ENCODE data around the gene PTPRJ.
"Not testable (repeated sequence)": the region's sequence is repeated elsewhere in the genome, so short reads cannot be mapped to it uniquely, and the experiment has no call there.

PTPRJ gene

DNA sequence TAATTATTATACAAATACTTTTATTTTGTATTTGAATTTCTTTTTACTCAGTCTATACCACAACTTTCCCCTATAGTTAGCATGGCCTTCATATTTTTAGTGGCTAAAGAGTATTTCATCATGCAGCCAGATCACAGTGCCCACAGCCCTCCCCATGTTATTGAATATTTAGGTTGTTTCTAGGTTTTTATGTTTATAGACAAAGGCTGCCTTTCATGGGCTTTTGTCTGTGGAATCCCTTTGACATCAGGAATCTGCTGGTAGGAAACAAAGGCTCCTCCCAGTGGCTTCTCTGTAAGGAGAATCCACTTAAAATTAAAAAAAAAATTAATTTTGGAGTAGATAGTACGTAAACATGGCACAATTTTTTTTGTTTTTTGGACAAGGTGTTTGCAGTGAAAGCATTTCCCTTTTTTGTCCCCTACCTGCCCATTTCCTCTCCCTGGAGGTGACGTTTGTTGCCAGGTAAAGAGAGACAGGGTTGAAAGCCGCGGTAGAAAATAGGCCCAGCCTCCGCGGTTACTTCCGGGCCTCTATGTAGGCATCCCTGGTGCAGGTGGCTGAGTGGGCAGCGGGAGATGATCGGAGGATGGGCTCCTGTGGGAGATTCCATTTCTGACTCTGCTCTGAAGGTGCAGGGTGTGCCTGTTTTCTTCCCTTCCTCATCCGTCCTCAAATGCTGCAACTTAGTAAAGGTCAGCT, 154.0 kb downstream of the PTPRJ start:
- TF ChIP-seq, protein P1, sequence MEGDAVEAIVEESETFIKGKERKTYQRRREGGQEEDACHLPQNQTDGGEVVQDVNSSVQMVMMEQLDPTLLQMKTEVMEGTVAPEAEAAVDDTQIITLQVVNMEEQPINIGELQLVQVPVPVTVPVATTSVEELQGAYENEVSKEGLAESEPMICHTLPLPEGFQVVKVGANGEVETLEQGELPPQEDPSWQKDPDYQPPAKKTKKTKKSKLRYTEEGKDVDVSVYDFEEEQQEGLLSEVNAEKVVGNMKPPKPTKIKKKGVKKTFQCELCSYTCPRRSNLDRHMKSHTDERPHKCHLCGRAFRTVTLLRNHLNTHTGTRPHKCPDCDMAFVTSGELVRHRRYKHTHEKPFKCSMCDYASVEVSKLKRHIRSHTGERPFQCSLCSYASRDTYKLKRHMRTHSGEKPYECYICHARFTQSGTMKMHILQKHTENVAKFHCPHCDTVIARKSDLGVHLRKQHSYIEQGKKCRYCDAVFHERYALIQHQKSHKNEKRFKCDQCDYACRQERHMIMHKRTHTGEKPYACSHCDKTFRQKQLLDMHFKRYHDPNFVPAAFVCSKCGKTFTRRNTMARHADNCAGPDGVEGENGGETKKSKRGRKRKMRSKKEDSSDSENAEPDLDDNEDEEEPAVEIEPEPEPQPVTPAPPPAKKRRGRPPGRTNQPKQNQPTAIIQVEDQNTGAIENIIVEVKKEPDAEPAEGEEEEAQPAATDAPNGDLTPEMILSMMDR (IDR thresholded peaks at IDR 0.05; ENCODE audit: low read depth, low read length), result no peak
- no peak for DNase-seq (ENCODE audit: low read depth, low spot score)
- H3K4me3 ChIP-seq (ENCODE audit: low read depth, low read length), result no peak overlapping the region
- in situ Hi-C loops (cut with HindIII; ENCODE audit: low sequenced_read_pairs), result no loop called here

GRCh38 chr11:48138222-48138621, 157.9 kb downstream of the PTPRJ start:
- no peak for DNase-seq (ENCODE audit: low read depth, low spot score)
- in situ Hi-C loops (cut with HindIII; ENCODE audit: low sequenced_read_pairs), result no loop called here
- TF ChIP-seq, protein P1 (IDR thresholded peaks at IDR 0.05; ENCODE audit: low read depth, low read length), result no peak
- H3K4me3 ChIP-seq (ENCODE audit: low read depth, low read length), result no peak overlapping the region

GRCh38 chr11:48139896-48140295, 159.5 kb downstream of the PTPRJ start:
- DNase-seq (ENCODE audit: low read depth, low spot score); H3K4me3 ChIP-seq (ENCODE audit: low read depth, low read length); in situ Hi-C loops (cut with HindIII; ENCODE audit: low sequenced_read_pairs): not testable (repeated sequence)

- peak; percentile 32 for DNase-seq (ENCODE audit: low read depth, low spot score)
- TF ChIP-seq, protein P1 (IDR thresholded peaks at IDR 0.05; ENCODE audit: low read depth, low read length), result no peak
- in situ Hi-C loops (cut with HindIII; ENCODE audit: low sequenced_read_pairs), result no loop called here
- no peak overlapping the region for H3K4me3 ChIP-seq (ENCODE audit: low read depth, low read length)
These were observed 161.2 kb downstream of the PTPRJ start for GRCh38 chr11:48141475-48142122.

- in situ Hi-C loops (cut with HindIII; ENCODE audit: low sequenced_read_pairs), result no loop called here
- no peak overlapping the region for H3K4me3 ChIP-seq (ENCODE audit: low read depth, low read length)
- TF ChIP-seq, protein P1 (IDR thresholded peaks at IDR 0.05; ENCODE audit: low read depth, low read length), result no peak
- DNase-seq (ENCODE audit: low read depth, low spot score), result no peak
These were observed 162.5 kb downstream of the PTPRJ start for GRCh38 chr11:48142889-48143288.

DNA sequence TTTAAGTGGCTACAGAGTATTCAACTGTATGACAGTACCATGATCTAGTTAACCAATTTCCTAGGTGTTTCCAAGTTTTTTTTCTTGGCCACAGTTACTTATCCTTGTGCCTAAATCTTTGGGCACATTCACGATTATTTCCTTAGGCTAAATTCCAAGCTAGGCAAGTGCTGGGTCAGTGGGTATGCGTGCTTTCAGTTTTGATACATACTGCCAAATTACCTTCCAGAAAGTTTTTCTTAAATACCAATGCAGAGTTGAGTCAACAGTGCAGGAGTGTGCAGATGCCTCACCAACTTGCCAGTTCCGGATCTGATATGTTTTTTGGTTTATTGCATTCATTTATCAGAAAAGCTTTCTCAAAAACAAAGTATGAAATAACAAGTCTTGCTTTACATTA, 168.4 kb downstream of the PTPRJ start:
- in situ Hi-C loops (cut with HindIII; ENCODE audit: low sequenced_read_pairs), result no loop called here
- H3K4me3 ChIP-seq (ENCODE audit: low read depth, low read length), result no peak overlapping the region
- TF ChIP-seq, protein P1 (IDR thresholded peaks at IDR 0.05; ENCODE audit: low read depth, low read length), result no peak
- DNase-seq (ENCODE audit: low read depth, low spot score), result peak; percentile 27

GRCh38 chr11:48150213-48150612, 169.9 kb downstream of the PTPRJ start:
- in situ Hi-C loops (cut with HindIII; ENCODE audit: low sequenced_read_pairs), result no loop called here
- H3K4me3 ChIP-seq (ENCODE audit: low read depth, low read length), result no peak overlapping the region
- TF ChIP-seq, protein P1 (IDR thresholded peaks at IDR 0.05; ENCODE audit: low read depth, low read length), result no peak
- DNase-seq (ENCODE audit: low read depth, low spot score), result peak; percentile 51

Data from astrocyte of the spinal cord (primary cell).